Measurements from ENCODE around the gene FNDC5. TPM values are rescaled to one million over a fixed set of nuclear protein-coding genes. Genes with fewer than 3 reads are reported as not detected.

Gene FNDC5
- total RNA-seq, 1 donor: 0.99 TPM

DNA sequence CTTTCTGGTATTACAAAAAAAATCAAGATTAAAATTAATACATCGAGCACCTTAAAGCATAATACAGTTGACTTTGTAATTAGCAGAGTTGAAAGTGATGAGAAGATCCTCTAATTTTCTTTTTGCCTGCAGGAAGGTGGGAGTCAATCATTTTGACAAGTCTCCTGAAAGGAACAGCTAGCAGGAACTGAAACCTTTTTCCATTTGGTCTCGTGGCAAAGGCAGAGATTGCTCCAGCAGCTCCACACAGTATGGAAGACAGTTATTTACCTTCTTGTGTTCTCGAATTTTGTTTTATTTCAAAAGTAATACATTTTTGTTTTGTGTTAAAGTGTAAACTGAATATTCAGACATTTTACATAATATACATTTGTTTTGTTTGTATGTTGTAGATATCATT is 45.5 kb downstream of the FNDC5 start:
- DNase-seq (ENCODE audit: low read depth): no peak
- H3K4me3 ChIP-seq (ENCODE audit: low read depth, low read length): no peak overlapping the region
- TF ChIP-seq, protein P1, sequence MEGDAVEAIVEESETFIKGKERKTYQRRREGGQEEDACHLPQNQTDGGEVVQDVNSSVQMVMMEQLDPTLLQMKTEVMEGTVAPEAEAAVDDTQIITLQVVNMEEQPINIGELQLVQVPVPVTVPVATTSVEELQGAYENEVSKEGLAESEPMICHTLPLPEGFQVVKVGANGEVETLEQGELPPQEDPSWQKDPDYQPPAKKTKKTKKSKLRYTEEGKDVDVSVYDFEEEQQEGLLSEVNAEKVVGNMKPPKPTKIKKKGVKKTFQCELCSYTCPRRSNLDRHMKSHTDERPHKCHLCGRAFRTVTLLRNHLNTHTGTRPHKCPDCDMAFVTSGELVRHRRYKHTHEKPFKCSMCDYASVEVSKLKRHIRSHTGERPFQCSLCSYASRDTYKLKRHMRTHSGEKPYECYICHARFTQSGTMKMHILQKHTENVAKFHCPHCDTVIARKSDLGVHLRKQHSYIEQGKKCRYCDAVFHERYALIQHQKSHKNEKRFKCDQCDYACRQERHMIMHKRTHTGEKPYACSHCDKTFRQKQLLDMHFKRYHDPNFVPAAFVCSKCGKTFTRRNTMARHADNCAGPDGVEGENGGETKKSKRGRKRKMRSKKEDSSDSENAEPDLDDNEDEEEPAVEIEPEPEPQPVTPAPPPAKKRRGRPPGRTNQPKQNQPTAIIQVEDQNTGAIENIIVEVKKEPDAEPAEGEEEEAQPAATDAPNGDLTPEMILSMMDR (IDR thresholded peaks at IDR 0.05; ENCODE audit: insufficient read depth, low read length): no peak

DNA sequence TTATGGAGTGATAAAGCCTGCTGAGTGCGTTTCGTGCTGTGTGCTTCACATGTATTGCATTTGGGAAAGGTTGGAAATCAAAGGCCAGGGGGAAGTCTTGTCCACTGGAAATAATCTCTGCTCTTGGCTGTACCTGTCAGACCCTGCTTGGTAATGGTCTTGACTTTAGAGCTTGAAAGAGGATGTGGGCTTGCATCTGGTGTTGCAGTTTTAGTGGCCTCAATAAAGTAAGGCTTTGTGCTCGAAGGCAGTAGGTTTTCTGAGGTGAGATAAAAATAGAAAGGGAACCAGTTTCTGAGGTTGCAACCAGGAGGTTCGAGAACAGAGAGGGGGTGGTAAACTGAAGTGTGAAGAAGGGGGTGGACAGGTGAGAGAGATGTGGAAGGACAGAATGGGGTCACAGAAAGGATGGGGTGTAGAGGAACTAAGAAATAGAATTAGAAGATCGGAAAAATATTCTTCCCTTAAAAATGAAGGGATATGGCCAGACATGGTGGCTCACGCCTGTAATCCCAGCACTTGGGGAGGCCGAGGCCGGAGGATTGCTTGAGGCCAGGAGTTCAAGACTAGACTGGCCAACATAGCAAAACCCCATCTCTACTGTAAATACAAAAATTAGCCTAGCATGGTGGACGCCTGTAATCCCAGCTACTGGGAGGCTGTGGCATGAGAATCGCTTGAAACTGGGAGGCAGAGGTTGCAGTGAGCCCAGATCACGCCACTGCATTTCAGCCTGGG is 51.7 kb downstream of the FNDC5 start:
- TF ChIP-seq, protein P1 (IDR thresholded peaks at IDR 0.05; ENCODE audit: insufficient read depth, low read length): no peak
- DNase-seq (ENCODE audit: low read depth): no peak

DNA sequence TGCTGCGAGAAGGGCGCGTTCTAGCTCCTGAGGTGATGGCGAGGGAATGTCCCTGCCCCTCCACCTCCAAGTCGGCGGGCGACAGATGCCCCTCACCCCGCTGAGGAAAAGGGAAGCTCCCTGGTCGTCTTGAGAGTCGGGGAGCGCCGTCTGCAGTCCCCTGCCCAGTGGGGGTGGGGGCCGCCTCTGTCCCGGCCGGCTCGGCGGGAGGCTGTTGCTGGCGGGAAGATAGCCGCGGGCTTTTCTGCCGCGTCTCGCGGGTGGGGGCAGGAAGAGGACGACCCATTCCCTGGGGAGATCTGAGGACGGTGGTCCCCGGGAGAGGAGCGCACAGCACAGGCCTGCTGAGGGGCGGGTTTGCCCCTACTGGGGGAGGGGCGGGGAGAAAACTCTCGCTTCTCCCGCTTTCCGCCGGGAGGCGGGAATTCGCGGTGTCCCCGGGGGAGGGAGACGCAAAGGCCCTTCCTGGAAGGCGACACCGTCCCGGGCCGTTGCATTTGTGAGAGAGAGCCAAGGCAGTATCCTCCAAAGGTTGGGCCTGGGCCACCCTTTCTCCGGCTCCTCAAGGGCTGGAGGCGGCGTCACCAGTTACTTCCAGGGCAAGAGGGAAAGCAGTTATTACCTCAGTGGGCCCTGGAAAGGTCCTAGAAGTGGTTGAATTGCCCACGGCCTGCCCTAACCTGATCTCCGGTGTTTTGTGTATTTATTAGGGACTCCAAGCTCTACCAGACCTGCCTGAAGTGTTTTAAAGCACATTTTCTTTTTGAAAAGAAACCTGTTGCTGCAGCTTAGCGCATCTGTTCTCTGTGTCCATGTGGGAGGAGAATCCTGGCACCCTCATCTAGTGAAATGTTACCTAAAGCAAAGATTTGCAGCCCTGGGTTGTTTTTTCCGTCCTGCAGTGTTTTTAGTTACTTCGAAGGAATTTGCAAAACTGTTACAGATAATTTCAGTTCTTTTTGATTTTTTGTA is 52.6 kb downstream of the FNDC5 start:
- peak; percentile 42 for DNase-seq (ENCODE audit: low read depth)
- TF ChIP-seq, protein P1 (IDR thresholded peaks at IDR 0.05; ENCODE audit: insufficient read depth, low read length): no peak
- peak overlapping the region; percentile 87 for H3K4me3 ChIP-seq (ENCODE audit: low read depth, low read length)

More for the DNA sequence above, 51.7 kb downstream of the FNDC5 start:
- peak overlapping the region; percentile 87 for H3K4me3 ChIP-seq (ENCODE audit: low read depth, low read length)

DNA sequence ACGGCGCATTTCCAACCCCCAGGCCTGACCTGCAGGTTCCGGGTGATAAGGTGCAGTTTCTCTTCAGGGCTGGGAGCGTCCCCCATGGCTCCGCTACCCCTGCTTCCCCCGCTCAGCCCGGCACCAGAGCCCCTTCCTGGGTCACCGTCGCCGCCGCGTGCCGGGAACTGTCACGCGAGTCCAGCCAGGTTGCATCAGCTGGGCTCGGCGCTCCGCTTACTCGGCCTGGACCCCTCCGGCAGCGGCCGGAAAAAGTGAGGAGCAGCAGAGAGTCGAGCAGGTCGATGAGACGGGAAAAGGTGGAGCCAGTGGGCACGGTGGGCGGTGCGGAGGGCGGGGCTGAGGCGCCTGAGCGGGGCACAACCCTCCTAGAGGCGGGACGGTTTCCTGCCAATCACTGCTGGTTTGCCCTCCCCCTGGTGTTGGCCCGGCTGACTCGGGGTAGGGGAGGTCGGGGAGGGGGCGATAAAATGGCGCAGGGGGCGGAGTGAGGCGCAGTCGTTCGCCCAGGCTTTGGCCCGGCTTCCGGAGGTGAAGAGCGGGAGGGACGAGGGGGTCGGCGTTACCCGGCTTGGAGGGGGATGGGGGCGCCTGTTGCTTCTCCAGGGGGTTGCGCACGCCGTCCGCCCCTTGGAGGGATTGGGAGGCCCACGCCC is 53.4 kb downstream of the FNDC5 start, which contains the start of the genes S100PBP and YARS1:
Gene S100PBP (plus strand): TSS at position 495 of the 656 bp plus-strand sequence. CDS start 8,447 bp downstream, outside the sequence.
Gene YARS1 (minus strand): TSS at position 200 of the 656 bp plus-strand sequence. CDS start 114 bp downstream, at position 86.
- H3K4me3 ChIP-seq (ENCODE audit: low read depth, low read length): peak within 1 kb of the TSS; percentile 98
- DNase-seq (ENCODE audit: low read depth): peak; percentile 97

DNA sequence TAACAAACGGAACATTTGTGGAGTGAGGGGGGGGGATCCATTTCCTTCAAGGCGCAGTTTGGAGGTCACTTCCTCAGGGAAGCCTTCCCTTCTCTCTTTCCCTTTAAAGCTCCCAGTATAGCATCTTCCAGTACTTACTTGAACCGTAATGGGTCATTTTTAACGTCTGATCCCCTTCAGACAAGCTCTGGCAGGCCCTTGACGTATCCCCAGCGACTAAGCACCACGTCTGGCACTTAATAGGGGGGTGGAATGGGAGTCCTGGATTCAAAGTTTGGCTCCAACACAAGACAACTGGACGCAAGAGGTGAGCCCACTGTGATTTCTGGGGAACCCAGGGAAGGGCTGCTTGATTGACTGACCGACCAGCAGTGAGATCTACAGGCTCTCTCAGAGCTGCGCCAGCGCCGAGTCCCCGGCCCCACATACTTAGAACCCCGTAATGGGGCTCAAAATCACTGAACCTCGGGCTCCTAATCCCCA is 54.0 kb downstream of the FNDC5 start:
- peak; percentile 59 for DNase-seq (ENCODE audit: low read depth)
- TF ChIP-seq, protein P1 (IDR thresholded peaks at IDR 0.05; ENCODE audit: insufficient read depth, low read length): no peak
- peak overlapping the region; percentile 98 for H3K4me3 ChIP-seq (ENCODE audit: low read depth, low read length)

More for the DNA sequence above, 53.4 kb downstream of the FNDC5 start, which contains the start of the genes S100PBP and YARS1:
- TF ChIP-seq, protein P1 (IDR thresholded peaks at IDR 0.05; ENCODE audit: insufficient read depth, low read length): no peak
